NCI-H187 treated with DMSO at 0.1 percent for 48 hours (cell line): ENCODE measurements around the gene BHLHE40.

Source experiments
- DNase-seq: peaks from one replicate; lab custom pipeline; 2025; lab: John Stamatoyannopoulos, UW

BHLHE40 gene

DNA sequence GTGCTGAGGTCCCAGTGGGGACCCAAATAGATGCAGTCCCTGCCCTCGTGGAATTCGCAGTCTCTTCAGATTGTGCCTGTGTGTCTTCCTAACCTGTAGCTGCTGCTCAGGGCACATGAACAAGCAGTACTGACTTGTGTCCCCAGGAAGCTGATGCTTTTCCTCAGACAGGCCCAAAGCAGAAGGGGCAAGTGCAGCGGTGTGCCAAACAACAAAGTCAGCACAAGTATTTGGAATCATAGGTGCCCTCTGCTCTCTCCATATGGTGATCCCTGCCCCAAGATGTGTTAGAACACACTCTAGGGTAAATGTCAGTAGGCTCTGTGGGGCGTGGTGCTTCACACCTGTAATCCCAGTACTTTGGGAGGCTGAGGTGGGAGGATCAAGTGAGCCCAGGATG lies 21.9 kb downstream of the BHLHE40 start:
- no peak for DNase-seq

DNA sequence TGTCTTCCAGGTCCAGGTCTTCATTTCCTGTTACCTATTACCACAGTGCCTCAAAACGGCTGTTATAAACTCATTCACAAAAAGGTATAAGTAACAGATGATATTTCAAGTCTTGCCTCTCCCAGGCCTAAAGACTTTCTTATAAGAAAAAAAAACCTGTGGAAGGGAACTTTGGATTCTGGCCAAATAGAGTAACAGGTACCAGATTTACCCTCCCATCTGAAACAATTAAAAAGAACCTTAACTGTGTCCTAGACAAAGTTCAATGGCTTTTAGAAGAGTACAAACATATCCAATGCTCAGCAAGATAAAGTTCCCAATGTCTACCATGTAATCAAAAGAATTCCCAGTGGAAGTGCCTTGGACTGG lies 22.6 kb downstream of the BHLHE40 start:
- no peak for DNase-seq

DNA sequence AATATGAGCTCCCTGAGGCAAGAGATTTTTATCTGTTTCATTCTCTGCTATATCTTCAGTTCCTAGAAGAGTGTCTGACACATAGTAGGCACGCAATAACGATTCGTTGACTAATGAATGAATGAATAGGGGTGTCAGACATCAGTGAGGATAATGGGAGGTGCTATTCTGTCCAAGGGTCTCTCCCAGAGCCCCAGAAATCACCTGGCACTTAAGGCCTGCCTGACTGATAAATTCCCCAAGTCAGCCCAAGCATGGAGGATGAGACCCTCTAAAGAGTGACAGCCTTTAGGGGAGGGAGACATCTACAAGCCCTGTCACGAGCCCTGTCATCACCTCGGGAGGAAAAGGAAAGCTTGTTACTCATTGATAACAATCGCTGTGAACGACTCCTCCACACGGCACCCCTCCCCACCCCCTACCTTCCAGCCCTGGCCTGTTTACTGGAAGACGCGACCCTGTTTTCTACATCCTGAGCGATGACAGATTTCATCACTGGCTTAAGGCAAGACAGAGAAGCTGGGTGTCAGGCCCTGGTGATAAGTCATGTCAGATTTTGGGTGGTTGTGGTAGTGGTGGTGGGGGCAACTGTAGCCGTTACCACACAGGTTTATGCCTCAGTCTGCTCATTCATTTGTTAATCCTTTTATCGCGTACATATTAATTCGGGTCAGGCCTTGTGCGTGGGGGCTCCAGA lies 23.1 kb downstream of the BHLHE40 start:
- DNase-seq: no peak

DNA sequence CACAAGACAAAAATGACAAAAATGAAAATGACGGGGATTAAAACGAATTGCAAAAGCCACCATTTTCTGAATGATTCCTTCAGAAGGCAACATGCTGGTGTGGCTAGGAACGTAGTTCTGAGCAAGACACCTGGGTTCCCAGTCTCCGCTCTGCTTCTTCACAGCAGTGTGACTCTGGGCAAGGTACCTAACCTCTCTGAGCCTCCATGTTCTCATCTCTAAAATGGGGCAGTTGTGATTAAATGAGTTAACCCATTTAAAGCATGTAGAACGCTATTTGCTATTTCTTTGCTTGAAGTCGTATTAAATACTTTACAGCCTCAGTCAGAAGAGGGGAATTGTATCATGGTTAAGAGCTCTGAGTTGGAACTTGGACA lies 23.6 kb downstream of the BHLHE40 start:
- no peak for DNase-seq

DNA sequence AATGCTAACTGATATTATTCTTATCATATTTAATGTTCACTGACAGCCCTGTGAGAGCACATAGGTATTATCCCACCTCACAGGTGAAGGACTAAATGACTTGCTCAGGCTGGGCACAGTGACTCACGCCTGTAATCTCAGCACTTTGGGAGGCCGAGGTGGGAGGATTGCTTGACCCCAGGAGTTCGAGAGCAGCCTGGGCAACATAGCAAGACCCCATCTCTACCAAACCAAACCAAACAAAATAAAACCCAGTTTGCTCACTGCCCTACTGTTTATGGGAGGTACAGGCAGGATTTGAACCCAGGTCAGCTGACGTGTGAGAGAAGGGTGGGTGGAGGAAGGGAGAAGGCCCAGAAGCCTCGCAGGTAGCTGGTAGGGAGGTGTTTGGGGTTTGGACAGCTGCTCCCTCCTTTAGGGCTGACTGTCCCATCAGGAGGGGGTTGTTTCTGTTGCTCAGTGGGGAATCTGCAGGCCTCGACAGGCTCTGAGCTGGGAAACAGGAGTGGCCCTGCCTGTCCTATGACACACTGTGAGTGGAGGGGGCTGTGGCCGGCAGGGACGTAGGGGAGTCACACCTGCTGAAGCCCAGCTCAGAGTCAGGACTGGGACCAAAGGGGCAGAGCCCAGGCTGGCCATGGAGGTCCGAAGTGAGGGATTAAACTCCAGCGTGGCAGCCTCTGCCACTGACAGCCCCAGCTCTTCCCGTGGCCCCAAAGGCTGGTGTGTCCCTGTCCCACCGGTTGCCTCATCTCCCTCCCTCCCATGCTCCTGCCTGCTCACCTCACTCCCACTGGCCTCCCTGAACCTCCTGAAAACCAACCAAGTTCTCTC lies 25.3 kb downstream of the BHLHE40 start:
- DNase-seq: no peak

- no peak for DNase-seq
Observed at GRCh38 chr3:5005367-5005766, 26.1 kb downstream of the BHLHE40 start.

- no peak for DNase-seq
Observed at GRCh38 chr3:5006755-5007202, 27.5 kb downstream of the BHLHE40 start.

DNA sequence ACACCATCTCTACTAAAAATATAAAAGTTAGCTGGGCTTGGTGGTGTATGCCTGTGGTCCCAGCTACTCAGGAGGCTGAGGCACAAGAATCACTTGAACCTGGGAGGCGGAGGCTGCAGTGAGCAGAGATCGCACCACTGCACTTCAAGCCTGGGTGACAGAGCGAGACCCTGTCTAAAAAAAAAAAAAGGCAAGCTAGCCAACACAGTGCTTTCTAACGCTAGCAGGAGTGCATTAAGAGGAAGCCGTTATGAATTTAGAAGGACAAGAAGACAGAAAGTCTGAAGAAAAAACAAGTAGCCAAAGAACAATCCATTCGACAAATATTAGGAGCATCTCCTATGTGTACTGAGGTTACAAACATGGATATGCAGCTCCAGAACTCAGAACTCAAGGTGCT lies 28.6 kb downstream of the BHLHE40 start:
- DNase-seq: no peak

DNA sequence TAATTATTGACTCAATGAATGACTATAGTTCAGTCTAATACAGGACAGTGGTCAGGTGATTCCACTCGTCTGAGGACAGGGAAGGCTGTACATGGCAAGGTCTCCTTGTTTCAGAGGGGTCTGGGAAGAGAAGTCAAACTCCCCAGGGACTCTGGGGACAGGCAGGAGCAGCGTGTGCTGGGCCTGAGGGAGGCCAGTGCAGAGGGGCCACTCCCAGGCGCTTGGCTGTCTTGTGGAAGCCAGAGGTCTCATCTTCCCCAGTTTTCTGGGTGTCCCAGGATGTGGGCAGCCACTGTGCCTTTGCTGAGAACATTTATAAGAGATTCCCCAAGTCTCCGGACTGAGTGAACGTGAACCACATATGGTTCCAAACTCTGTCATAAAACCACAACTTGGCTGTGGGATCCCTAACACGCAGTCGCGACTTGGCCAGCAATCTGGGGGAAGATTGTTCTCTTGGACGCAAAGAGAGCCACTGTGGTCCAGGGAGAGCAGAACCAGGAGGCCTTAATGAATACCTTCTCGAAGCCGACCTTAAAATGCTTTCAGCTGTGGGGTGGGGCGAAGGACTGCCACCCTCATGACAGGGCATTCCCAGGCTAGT lies 30.4 kb downstream of the BHLHE40 start:
- no peak for DNase-seq

DNA sequence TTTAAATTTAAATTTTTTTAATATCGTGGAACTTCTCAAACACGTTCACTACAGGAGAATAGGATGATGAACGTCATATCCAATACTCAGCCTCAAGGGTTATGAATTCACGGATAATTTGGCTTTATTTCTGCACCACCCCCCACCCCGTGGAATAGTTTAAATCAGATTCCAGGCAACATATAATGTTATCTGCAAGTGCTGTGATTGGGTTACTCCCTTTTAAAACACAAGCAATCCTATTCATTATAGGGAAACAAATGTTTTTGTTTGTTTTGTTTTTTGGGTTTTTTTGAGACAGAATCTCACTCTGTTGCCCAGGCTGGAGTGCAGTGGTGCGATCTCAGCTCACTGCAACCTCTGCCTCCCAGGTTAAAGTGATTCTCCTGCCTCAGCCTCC lies 30.9 kb downstream of the BHLHE40 start:
- DNase-seq: no peak

GRCh38 chr3:5010706-5011554 lies 31.7 kb downstream of the BHLHE40 start:
- no peak for DNase-seq

- DNase-seq: no peak
Observed at GRCh38 chr3:5011555-5012256, 32.5 kb downstream of the BHLHE40 start.

DNA sequence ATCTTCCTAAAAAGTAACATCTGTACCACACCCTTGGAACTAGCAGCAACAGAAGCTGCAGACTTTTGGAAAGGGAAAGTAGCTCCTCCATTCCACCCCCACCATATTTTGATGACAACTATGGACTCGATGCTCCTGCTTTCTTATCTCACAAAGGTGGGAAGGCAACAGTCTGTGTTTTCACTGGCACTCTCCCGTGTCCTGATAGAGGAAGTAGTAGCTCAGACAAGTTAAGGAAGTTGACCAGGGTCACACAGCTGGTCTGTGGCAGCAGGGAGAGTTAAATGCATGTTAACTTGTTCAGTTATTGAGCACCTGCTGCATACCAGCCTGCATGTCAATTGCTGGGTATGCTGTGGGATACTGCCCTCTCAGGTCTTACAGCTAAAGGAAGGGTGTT lies 33.1 kb downstream of the BHLHE40 start:
- DNase-seq: no peak

GRCh38 chr3:5013021-5013906 lies 34.0 kb downstream of the BHLHE40 start:
- no peak for DNase-seq

DNA sequence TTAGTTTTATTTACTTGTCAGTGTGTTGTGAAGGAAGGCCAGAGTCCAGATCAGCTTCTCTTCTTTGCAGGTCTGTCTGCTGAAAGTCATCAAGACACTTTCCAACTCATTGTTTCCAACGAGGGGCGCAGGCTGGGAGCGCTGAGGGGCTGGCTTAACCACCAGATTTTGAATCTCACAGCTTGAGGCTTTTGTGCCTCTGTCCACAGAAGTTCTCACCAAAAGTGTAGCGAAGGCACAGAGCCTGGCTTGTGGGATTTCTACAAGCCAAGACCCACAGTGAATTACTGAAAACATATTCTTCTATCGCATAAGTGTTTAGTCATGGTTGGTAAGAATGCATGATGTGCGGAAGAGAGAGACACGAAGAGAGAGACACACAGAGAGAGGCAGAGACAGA lies 35.2 kb downstream of the BHLHE40 start:
- no peak for DNase-seq

DNA sequence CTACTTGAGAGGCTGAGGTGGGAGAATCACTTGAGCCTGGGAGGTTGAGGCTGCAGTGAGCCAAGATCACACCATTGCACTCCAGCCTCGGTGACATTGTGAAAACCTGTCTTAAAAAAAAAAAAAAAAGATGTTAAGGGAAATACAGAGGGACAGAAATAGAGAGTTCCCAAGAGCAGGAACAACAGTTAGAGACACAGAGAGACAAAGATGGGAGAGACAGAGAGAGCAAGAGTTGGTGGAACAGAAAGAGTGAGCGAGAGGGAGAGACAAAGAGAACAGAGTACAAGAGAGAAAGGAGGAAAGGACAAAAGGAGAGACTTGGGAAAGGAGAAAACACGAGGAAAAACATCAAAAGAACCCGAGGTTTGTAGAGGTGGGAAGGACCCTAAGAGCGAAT lies 35.8 kb downstream of the BHLHE40 start:
- no peak for DNase-seq

DNA sequence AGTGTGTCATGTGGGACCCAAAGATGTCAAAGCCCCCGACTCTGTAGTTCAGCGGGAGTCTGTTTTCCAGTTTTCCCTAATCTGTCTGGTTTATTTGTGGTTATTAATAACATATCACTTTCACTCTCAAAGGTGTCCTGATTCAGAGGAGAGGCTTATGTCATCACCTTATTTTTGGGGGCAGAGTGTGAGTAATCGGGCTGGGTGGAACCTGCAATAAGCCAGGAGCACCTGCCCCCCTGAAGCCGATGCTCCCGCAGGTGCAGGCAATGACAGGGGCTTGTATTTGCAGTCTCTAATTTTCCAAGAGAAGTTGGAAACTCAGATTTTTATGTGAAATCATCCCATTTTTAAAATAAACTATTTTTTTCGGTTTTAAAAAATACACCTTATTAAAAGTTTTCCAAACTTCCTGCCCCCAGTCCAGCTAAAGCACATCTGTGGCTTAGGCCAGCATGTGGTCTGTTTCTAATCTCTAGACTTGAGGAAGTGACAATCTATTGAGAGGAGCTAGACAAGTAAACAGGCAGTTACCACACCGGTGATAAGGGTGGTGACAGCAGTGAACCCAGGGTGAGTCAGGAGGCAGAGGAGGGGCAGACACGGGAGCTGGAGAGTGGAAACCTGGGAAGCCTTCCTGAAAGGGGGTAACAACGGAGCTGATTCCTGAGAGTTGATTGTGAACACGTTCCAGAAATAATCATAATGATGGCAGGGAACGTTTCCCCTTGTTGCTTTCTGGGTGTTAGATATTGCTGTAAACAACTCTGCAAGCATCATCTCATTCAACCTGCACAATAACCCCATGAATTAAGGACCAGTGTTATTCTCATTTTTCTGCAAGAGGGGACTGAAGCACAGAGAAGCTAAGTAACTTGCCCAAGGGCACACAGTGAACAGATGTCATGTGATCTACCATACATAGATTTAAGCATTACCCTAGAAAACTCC lies 37.2 kb downstream of the BHLHE40 start:
- no peak for DNase-seq

DNA sequence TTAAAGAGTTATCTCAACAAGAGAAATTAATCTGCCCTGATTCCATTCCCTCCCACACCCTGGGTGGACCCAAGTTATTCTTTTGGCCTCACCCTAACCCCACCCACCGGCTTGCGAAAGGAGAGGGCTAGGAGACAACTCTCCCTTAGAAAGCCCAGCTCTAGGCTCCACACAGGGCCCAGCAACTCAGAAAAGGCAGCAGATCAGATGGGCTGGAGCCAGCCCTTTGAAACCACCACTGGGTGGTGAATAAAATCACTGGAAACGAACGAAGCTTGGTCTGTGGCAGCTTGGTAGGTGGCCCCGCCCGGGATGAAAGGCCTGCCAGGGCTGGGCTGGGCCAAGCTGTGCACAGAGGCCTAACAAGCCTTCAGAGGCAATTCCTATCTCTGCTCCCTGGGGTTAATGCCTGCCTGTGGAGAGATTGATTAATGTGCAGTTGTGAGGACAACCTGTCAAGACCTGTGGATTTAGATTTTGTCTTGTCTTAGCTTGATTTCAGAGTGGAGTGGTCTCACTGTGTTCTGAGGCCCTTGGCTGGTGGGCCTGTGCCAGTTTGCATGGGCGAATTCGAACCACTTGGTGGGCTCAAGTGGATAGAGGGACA lies 38.8 kb downstream of the BHLHE40 start:
- DNase-seq: no peak
